GM23248 (cell line): ENCODE measurements around the gene LCT. TPM values are rescaled to one million over a fixed set of nuclear protein-coding genes. Genes with fewer than 3 reads are reported as not detected.
"Not testable (repeated sequence)": the region's sequence is repeated elsewhere in the genome, so short reads cannot be mapped to it uniquely, and the experiment has no call there.

Source experiments
- DNase-seq: peaks from one replicate; pipeline ENCODE4 v3.0.0-alpha.2; 2015
- H2AFZ ChIP-seq: fragments of 200-600 bp; sonication (generic); 2 replicates; pipeline ENCODE4 v1.6.1; 2016; ENCODE audit warnings: antibody characterized with exemption
- H3F3A ChIP-seq: fragments of 200-600 bp; sonication (generic); 2 replicates; pipeline ENCODE4 v1.6.1; 2016; ENCODE audit warnings: mild to moderate bottlenecking, antibody characterized with exemption, mixed run types; ENCODE audit not compliant: insufficient read depth
- H3K27ac ChIP-seq: fragments of 200-600 bp; sonication (generic); 2 replicates; pipeline ENCODE4 v1.5.1; 2016; ENCODE audit warnings: mild to moderate bottlenecking
- H3K27me3 ChIP-seq: fragments of 200-600 bp; sonication (generic); replicated peaks from 2 replicates; pipeline ENCODE4 v1.6.1; 2016; ENCODE audit warnings: mild to moderate bottlenecking; ENCODE audit not compliant: insufficient read depth
- H3K36me3 ChIP-seq: fragments of 200-600 bp; sonication (generic); 2 replicates; pipeline ENCODE4 v1.6.1; 2016; ENCODE audit warnings: low read depth, mild to moderate bottlenecking
- H3K4me1 ChIP-seq: fragments of 200-600 bp; sonication (generic); 2 replicates; pipeline ENCODE4 v1.6.1; 2016; ENCODE audit warnings: mild to moderate bottlenecking; ENCODE audit not compliant: insufficient read depth
- H3K4me2 ChIP-seq: fragments of 200-600 bp; sonication (generic); one replicate; pipeline ENCODE4 v1.6.1; 2016; ENCODE audit warnings: mild to moderate bottlenecking; ENCODE audit not compliant: unreplicated experiment
- H3K4me3 ChIP-seq: fragments of 200-600 bp; sonication (generic); 2 replicates; pipeline ENCODE4 v1.5.1; 2016; ENCODE audit warnings: mild to moderate bottlenecking
- H3K79me2 ChIP-seq: fragments of 200-600 bp; sonication (generic); 2 replicates; pipeline ENCODE4 v1.6.1; 2016; ENCODE audit warnings: mild to moderate bottlenecking; ENCODE audit not compliant: insufficient read depth
- H3K9ac ChIP-seq: fragments of 200-600 bp; sonication (generic); 2 replicates; pipeline ENCODE4 v1.6.1; 2016; ENCODE audit warnings: mild to moderate bottlenecking
- H3K9me2 ChIP-seq: fragments of 200-600 bp; sonication (generic); 2 replicates; pipeline ENCODE4 v1.6.1; 2016; ENCODE audit warnings: mixed run types, mild to moderate bottlenecking, moderate library complexity; ENCODE audit not compliant: insufficient read depth
- H3K9me3 ChIP-seq: fragments of 200-600 bp; sonication (generic); one replicate; pipeline ENCODE4 v1.6.1; 2017; ENCODE audit warnings: low read depth
- H4K20me1 ChIP-seq: fragments of 200-600 bp; sonication (generic); 2 replicates; pipeline ENCODE4 v1.6.0; 2016; ENCODE audit not compliant: insufficient read depth
- EZH2 ChIP-seq: fragments of 200-600 bp; sonication (generic); IDR thresholded peaks from 2 replicates; pipeline ENCODE4 v1.6.1; 2018; ENCODE audit warnings: antibody characterized with exemption, mild to moderate bottlenecking; ENCODE audit not compliant: insufficient read depth, poor library complexity, severe bottlenecking
- EZH2phosphoT487 ChIP-seq: fragments of 200-600 bp; sonication (generic); IDR thresholded peaks from 2 replicates; pipeline ENCODE4 v1.6.1; 2018; ENCODE audit warnings: antibody characterized with exemption, moderate library complexity, mild to moderate bottlenecking, low read depth; ENCODE audit not compliant: insufficient read depth
- WGBS, 2 experiments: methylation state at CpG; one replicate each; pipeline ENCODE4 v1.1.6; 2015 to 2017; ENCODE audit warnings: low lambda C conversion rate in 2 of 2, low coverage in 1 of 2; ENCODE audit errors: missing lambda C conversion rate in 2 of 2; 5-methylcytosine and 5-hydroxymethylcytosine counted together
- in situ Hi-C: fragments of 300-500 bp; cut with MboI; formaldehyde crosslinking; loops from 2 replicates; pipeline ENCODE4 v1.15.0; 2020
- polyA plus RNA-seq: library from polyadenylated mRNA; unstranded; fragments of >200 nt; fragmentation: Nextera tagmentation; extraction: Ambion mirVana; gene quantifications from 2 replicates; pipeline ENCODE4 v1.2.1, GENCODE V29; 2016
- total RNA-seq: library from RNA; depleted of rRNA; stranded (reverse); fragments of >200 nt; shearing (Covaris generic); gene quantifications from 2 replicates; pipeline ENCODE4 v1.2.3, GENCODE V29; 2014

LCT gene
- total and polyA plus RNA-seq, 2 experiments from 2014 or later = under 0.01 TPM; not detected in 1

- Histone ChIP-seq H3K36me3 (no peaks in the 10 kb centered on the region), H3K9ac (no peak overlapping the region), H3K9me3 (no peaks in the 10 kb centered on the region), H2AFZ (no peak overlapping the region), H3K4me3 (no peak overlapping the region), H3K4me2 (no peak overlapping the region), H3F3A (no peaks in the 10 kb centered on the region), H3K79me2 (no peaks in the 10 kb centered on the region), H4K20me1 (no peaks in the 10 kb centered on the region), H3K4me1 (no peaks in the 10 kb centered on the region), H3K27me3 (no peaks in the 10 kb centered on the region), H3K9me2 (no peaks in the 10 kb centered on the region), H3K27ac (no peak overlapping the region)
- WGBS, 2 experiments = 45 to 48% methylated on average over 2 of the region's 2 CpGs
- DNase-seq = no peak
- TF ChIP-seq EZH2phosphoT487 = no peak
- TF ChIP-seq EZH2 = no peak
- in situ Hi-C loops = no loop called here
Observed at GRCh38 chr2:135812907-135813511, 24.0 kb downstream of the LCT start.

- H3K79me2 ChIP-seq, H3F3A ChIP-seq, H3K9me2 ChIP-seq, H3K27me3 ChIP-seq, H3K36me3 ChIP-seq, H3K9ac ChIP-seq, H2AFZ ChIP-seq, in situ Hi-C loops, H3K4me1 ChIP-seq, H3K4me2 ChIP-seq, H4K20me1 ChIP-seq, H3K9me3 ChIP-seq, H3K27ac ChIP-seq, DNase-seq, H3K4me3 ChIP-seq: not testable (repeated sequence)
- WGBS, 2 experiments = 50 to 56% methylated on average over 3 of the region's 3 CpGs
Observed at GRCh38 chr2:135807874-135808273, 29.1 kb downstream of the LCT start.

GRCh38 chr2:135803278-135803677 lies 33.7 kb downstream of the LCT start:
- H3K9me2 ChIP-seq = no peaks in the 10 kb centered on the region
- H3K9me3 ChIP-seq = no peaks in the 10 kb centered on the region
- no peak overlapping the region for H3K4me3 ChIP-seq
- H4K20me1 ChIP-seq = no peaks in the 10 kb centered on the region
- no peak overlapping the region for H3K9ac ChIP-seq
- H3K27ac ChIP-seq = no peak overlapping the region
- H3K27me3 ChIP-seq = no peaks in the 10 kb centered on the region
- no peaks in the 10 kb centered on the region for H3K36me3 ChIP-seq
- no peak for TF ChIP-seq EZH2phosphoT487
- no peak for TF ChIP-seq EZH2
- H3K79me2 ChIP-seq = no peaks in the 10 kb centered on the region
- 83 to 86% methylated on average over 2 of the region's 2 CpGs for WGBS, 2 experiments
- H2AFZ ChIP-seq = no peak overlapping the region
- no peak overlapping the region for H3K4me2 ChIP-seq
- DNase-seq = no peak
- no peaks in the 10 kb centered on the region for H3F3A ChIP-seq
- H3K4me1 ChIP-seq = no peaks in the 10 kb centered on the region
- in situ Hi-C loops = no loop called here

GRCh38 chr2:135802350-135802749 lies 34.6 kb downstream of the LCT start:
- no peaks in the 10 kb centered on the region for H3K27me3 ChIP-seq
- H3K36me3 ChIP-seq = no peaks in the 10 kb centered on the region
- WGBS, 2 experiments = 63 to 65% methylated on average over 3 of the region's 3 CpGs
- no peak overlapping the region for H2AFZ ChIP-seq
- no peak for DNase-seq
- H3F3A ChIP-seq = no peaks in the 10 kb centered on the region
- in situ Hi-C loops = no loop called here
- H3K9me3 ChIP-seq = no peaks in the 10 kb centered on the region
- no peak overlapping the region for H3K27ac ChIP-seq
- no peak overlapping the region for H3K4me2 ChIP-seq
- H3K9ac ChIP-seq = no peak overlapping the region
- TF ChIP-seq EZH2phosphoT487 (no peak), EZH2 (no peak)
- H3K79me2 ChIP-seq = no peaks in the 10 kb centered on the region
- H3K9me2 ChIP-seq = no peaks in the 10 kb centered on the region
- no peak overlapping the region for H3K4me3 ChIP-seq
- no peaks in the 10 kb centered on the region for H3K4me1 ChIP-seq
- no peaks in the 10 kb centered on the region for H4K20me1 ChIP-seq
